Activated naive CD4-positive, alpha-beta T cell treated with anti-CD3 and anti-CD28 coated beads, Interleukin-2, amount 10 ng/mL, durations not matched to agents 7 days and 5 days (primary cell): Measurements from ENCODE around the gene CMSS1.

ENCODE experiments used
- CTCF ChIA-PET: fragments of 350-600 bp; sonication (Branson Sonifier 250); formaldehyde crosslinking; loops from one replicate; lab custom pipeline; 2021; ENCODE audit warnings: antibody characterized with exemption; lab: Charles Lee
- DNase-seq: peaks from one replicate; pipeline ENCODE4 v3.0.0-alpha.2; 2020
- H3K27ac Mint-ChIP-seq: one replicate; pipeline ENCODE4 v1.8.0; 2021; ENCODE audit warnings: mild to moderate bottlenecking, moderate library complexity, mixed read lengths
- H3K27me3 Mint-ChIP-seq: one replicate; pipeline ENCODE4 v1.8.0; 2021; ENCODE audit warnings: mild to moderate bottlenecking, mixed read lengths
- H3K36me3 Mint-ChIP-seq: one replicate; pipeline ENCODE4 v1.8.0; 2021; ENCODE audit warnings: mixed read lengths
- H3K4me1 Mint-ChIP-seq: one replicate; pipeline ENCODE4 v1.8.0; 2021; ENCODE audit warnings: mixed read lengths
- H3K4me3 Mint-ChIP-seq: one replicate; pipeline ENCODE4 v1.8.0; 2021; ENCODE audit warnings: mild to moderate bottlenecking, moderate library complexity, mixed read lengths
- H3K9me3 Mint-ChIP-seq: one replicate; pipeline ENCODE4 v1.8.0; 2021; ENCODE audit warnings: mixed read lengths

Gene CMSS1

GRCh38 chr3:99958222-99958912, 140.7 kb downstream of the CMSS1 start:
- no peaks in the 10 kb centered on the region for H3K27me3 Mint-ChIP-seq
- no peak for DNase-seq
- no peak overlapping the region for H3K27ac Mint-ChIP-seq
- no peak overlapping the region for H3K4me3 Mint-ChIP-seq
- CTCF ChIA-PET, result no interaction called here
- no peaks in the 10 kb centered on the region for H3K36me3 Mint-ChIP-seq
- H3K4me1 Mint-ChIP-seq, result no peaks in the 10 kb centered on the region
- H3K9me3 Mint-ChIP-seq, result no peaks in the 10 kb centered on the region

GRCh38 chr3:99960123-99960878, 142.6 kb downstream of the CMSS1 start:
- Mint-ChIP-seq H3K27ac (no peak overlapping the region), H3K27me3 (no peaks in the 10 kb centered on the region), H3K9me3 (no peaks in the 10 kb centered on the region), H3K4me3 (no peak overlapping the region), H3K36me3 (no peaks in the 10 kb centered on the region), H3K4me1 (no peaks in the 10 kb centered on the region)
- CTCF ChIA-PET, result no interaction called here
- DNase-seq, result no peak

DNA sequence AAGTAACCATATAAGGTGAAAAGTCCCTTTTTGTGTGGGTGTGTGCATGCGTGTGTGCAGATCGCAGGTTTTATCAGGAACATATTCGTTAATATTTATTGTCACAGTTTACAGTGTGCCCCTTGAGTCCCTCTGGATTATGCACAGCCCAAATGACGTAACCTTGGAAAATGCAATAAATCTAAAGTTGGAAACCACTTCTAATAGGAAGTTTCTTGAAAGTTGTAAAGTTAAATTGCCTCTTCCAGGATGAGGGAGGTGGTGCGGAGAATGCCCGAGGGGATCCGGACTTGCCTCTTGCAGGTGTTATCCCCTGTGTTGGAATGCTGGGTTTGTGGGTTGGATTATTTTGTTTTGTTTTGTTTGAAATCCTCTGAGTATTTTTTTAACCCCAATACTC, 143.3 kb downstream of the CMSS1 start:
- Mint-ChIP-seq H3K4me3 (no peak overlapping the region), H3K27ac (no peak overlapping the region), H3K27me3 (no peaks in the 10 kb centered on the region), H3K4me1 (no peaks in the 10 kb centered on the region), H3K9me3 (no peaks in the 10 kb centered on the region), H3K36me3 (no peaks in the 10 kb centered on the region)
- CTCF ChIA-PET, result no interaction called here
- no peak for DNase-seq

GRCh38 chr3:99961756-99962515, 144.3 kb downstream of the CMSS1 start:
- no peak overlapping the region for H3K4me3 Mint-ChIP-seq
- H3K27ac Mint-ChIP-seq, result no peak overlapping the region
- H3K9me3 Mint-ChIP-seq, result no peaks in the 10 kb centered on the region
- H3K4me1 Mint-ChIP-seq, result no peaks in the 10 kb centered on the region
- DNase-seq, result no peak
- H3K36me3 Mint-ChIP-seq, result no peaks in the 10 kb centered on the region
- CTCF ChIA-PET, result no interaction called here
- H3K27me3 Mint-ChIP-seq, result no peaks in the 10 kb centered on the region

DNA sequence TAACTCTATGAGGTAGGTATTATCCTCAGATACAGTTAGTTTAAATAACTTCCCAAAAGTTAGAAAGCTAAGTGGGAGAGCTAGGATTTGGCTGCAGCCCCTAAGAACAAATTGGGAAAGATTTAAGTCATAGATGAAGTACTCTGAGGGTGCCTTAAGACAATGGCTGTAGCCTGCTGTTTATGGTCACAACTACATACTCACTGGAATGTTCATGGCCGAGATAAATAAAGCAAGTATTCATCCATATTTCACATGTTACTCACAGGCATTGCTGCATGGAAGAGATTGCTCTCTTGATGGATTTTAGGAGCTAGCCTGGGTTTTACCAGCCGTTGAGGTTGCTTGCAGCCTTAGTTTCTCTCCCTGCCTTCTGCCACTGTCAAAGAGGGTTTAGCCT, 145.0 kb downstream of the CMSS1 start:
- CTCF ChIA-PET, result no interaction called here
- Mint-ChIP-seq H3K9me3 (no peaks in the 10 kb centered on the region), H3K4me1 (no peaks in the 10 kb centered on the region), H3K27me3 (no peaks in the 10 kb centered on the region), H3K36me3 (no peaks in the 10 kb centered on the region), H3K27ac (no peak overlapping the region), H3K4me3 (no peak overlapping the region)
- no peak for DNase-seq

DNA sequence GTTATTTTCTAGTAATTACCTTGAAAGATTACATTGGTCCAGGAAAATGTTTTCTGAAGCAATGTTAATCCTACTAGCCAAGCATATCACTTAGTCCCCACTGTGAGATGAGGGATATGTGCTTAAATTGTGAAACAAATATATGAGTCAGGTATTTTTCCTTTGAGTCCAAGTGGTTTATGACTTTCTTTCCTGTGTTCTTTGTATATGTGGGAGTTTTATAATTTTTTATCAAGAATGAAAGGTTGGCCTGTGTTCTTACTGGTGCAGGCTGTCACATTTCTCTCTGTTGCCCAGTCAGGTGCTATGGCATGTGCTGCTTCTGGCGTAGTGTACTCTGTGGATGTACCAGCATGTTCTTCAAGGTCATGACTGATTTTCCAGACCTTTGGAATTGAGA, 147.4 kb downstream of the CMSS1 start:
- Mint-ChIP-seq H3K27ac (no peak overlapping the region), H3K9me3 (no peaks in the 10 kb centered on the region), H3K4me1 (peaks cover 3% of the 10 kb centered on the region), H3K36me3 (no peaks in the 10 kb centered on the region), H3K27me3 (no peaks in the 10 kb centered on the region), H3K4me3 (no peak overlapping the region)
- no peak for DNase-seq
- CTCF ChIA-PET, result no interaction called here

DNA sequence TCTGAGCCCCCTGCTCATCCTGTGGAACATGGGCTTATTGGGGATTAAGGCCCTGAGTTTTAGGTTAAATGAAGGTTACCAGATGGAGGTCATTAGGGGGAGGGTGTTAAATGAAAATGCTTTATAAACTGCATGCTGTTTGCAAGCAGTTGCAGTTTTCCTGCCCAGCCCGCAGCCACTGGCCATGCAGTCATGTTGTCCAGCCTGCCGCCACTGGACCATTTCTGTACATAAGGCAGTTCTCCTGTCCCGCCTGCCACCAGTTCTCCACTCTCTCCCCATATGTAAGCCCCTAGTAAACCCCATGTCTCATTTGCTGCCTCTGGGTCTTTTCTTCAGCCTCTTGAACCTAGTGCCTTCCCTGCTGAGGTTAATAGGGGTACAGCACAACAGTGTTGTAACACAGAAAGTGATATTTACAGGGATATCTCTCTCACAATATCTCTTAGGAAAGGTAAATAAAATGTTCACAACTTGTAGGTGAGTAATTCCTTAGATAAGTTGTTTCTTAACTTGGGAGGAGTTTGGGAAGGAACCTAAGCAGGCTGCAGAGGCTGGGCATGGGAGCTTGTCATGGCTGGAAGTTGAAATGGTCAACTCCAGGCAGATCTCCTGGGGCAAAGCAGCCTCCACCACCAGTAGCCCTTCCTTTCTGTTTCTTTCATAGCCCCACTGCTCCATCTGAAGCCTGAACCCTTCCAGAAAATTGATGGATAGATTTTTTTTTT, 148.2 kb downstream of the CMSS1 start:
- H3K9me3 Mint-ChIP-seq, result no peaks in the 10 kb centered on the region
- DNase-seq, result no peak
- peaks cover 10% of the 10 kb centered on the region for H3K4me1 Mint-ChIP-seq
- H3K27me3 Mint-ChIP-seq, result no peaks in the 10 kb centered on the region
- no peak overlapping the region for H3K27ac Mint-ChIP-seq
- CTCF ChIA-PET, result no interaction called here
- no peaks in the 10 kb centered on the region for H3K36me3 Mint-ChIP-seq
- no peak overlapping the region for H3K4me3 Mint-ChIP-seq

GRCh38 chr3:99966662-99967416, 149.2 kb downstream of the CMSS1 start:
- Mint-ChIP-seq H3K27me3 (no peaks in the 10 kb centered on the region), H3K36me3 (no peaks in the 10 kb centered on the region), H3K4me3 (no peak overlapping the region), H3K9me3 (no peaks in the 10 kb centered on the region), H3K4me1 (peaks cover 10% of the 10 kb centered on the region), H3K27ac (no peak overlapping the region)
- no peak for DNase-seq
- CTCF ChIA-PET, result no interaction called here

DNA sequence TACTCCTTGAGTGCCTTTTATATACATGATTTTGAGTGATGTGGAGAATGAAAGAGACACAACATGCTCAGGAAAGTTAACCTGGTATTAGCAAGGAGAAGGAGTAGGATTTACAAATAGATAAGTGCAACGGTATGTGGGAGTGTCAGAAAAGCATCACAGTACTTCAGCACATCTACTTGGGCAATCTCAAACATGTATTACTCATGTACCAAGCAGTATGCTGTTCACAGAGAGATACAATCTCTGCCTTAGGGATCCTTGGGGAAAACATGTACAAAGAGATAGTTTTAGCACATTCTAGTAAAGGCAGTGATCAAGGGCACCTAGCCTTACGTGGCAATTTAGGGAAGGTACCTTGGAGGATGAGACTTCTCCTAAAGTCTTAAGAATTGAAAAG, 150.1 kb downstream of the CMSS1 start:
- CTCF ChIA-PET, result no interaction called here
- Mint-ChIP-seq H3K36me3 (no peaks in the 10 kb centered on the region), H3K9me3 (no peaks in the 10 kb centered on the region), H3K27me3 (no peaks in the 10 kb centered on the region), H3K4me1 (peaks cover 10% of the 10 kb centered on the region), H3K27ac (no peak overlapping the region), H3K4me3 (no peak overlapping the region)
- DNase-seq, result no peak

DNA sequence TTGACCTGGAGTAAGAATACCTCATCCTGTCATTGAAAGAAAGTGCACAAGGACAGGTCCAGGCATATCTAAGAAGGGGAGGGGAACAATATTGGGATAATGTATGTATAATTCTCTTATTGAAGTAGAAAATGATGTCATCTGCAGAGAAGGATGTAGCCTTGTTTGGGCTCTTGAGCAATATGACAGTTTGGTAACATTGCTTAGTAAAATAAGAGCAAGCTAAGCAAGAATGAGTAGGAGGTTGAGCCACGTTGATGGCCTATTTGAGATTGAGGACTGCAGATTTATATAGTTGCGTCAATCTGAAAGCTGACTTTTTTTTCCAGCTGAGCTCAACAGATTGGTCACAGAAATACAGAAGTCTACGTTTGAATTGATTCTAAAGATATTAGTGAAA, 151.5 kb downstream of the CMSS1 start:
- no peak for DNase-seq
- no peaks in the 10 kb centered on the region for H3K36me3 Mint-ChIP-seq
- H3K4me3 Mint-ChIP-seq, result no peak overlapping the region
- H3K27ac Mint-ChIP-seq, result no peak overlapping the region
- H3K27me3 Mint-ChIP-seq, result no peaks in the 10 kb centered on the region
- H3K4me1 Mint-ChIP-seq, result peaks cover 10% of the 10 kb centered on the region
- H3K9me3 Mint-ChIP-seq, result no peaks in the 10 kb centered on the region
- CTCF ChIA-PET, result no interaction called here

- no peaks in the 10 kb centered on the region for H3K27me3 Mint-ChIP-seq
- H3K27ac Mint-ChIP-seq, result no peak overlapping the region
- no peak for DNase-seq
These were observed 152.5 kb downstream of the CMSS1 start for GRCh38 chr3:99970198-99970597.

GRCh38 chr3:99971761-99972160, 154.1 kb downstream of the CMSS1 start:
- DNase-seq, result no peak
- no peak overlapping the region for H3K27ac Mint-ChIP-seq
- peaks cover 10% of the 10 kb centered on the region for H3K4me1 Mint-ChIP-seq
- no peaks in the 10 kb centered on the region for H3K36me3 Mint-ChIP-seq
- no peaks in the 10 kb centered on the region for H3K27me3 Mint-ChIP-seq
- no peaks in the 10 kb centered on the region for H3K9me3 Mint-ChIP-seq
- CTCF ChIA-PET, result interaction anchor here (0.5 to 0.8 kb wide), 2 partner anchors 75 to 147 kb away, joined by 3 read pairs; no protein-coding TSS in a partner anchor
- no peak overlapping the region for H3K4me3 Mint-ChIP-seq

More at GRCh38 chr3:99970198-99970597, 152.5 kb downstream of the CMSS1 start:
- Mint-ChIP-seq H3K36me3 (no peaks in the 10 kb centered on the region), H3K9me3 (no peaks in the 10 kb centered on the region), H3K4me3 (no peak overlapping the region), H3K4me1 (peaks cover 10% of the 10 kb centered on the region)
- CTCF ChIA-PET, result no interaction called here

DNA sequence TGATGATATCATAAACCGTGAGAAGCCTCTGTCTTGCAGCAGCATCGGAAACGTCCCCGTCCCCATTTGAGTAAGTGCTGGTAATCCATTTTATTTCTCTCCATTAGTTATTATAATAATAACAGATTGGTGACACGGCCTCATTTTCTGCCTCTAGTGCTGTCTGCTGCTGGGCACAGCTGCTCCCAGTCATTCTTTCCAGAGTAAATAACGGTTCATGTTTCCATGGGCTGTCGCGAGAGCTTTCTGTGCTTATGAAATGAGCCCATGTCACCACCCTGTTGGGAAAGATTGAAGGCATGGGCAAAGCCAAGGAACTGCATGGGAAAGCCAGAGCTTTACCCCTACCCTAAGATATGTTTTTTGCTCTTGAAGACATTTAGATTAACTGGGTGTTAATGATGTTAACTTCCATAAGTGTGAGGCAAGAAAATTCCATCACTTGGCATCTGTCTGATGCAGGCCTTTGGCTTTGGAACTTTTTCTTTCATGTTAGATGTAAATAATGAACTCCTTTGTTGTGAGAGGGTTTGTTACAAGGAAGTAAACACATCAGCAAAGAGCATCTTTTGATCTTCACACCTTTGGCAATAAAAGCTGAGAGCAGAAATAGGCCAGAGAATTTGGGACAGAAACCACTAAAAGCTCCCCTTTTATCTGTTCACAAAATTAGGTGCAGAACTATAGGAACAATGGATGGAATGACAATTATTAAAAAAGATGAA, 154.9 kb downstream of the CMSS1 start:
- H3K27me3 Mint-ChIP-seq, result no peaks in the 10 kb centered on the region
- CTCF ChIA-PET, result interaction anchor here (0.8 kb wide), 1 partner anchor 146 kb away, joined by 3 read pairs; no protein-coding TSS in a partner anchor
- H3K4me1 Mint-ChIP-seq, result peaks cover 10% of the 10 kb centered on the region
- DNase-seq, result no peak
- no peak overlapping the region for H3K4me3 Mint-ChIP-seq
- no peaks in the 10 kb centered on the region for H3K36me3 Mint-ChIP-seq
- no peak overlapping the region for H3K27ac Mint-ChIP-seq
- no peaks in the 10 kb centered on the region for H3K9me3 Mint-ChIP-seq
